Measurements from ENCODE around the gene OSR1. TPM values are rescaled to one million over a fixed set of nuclear protein-coding genes. Genes with fewer than 3 reads are reported as not detected.
A peak's percentile ranks its signal among the peaks of the same experiment; 100 is the strongest.

OSR1 gene
- total RNA-seq, 1 donor from 2014 or later, result 8.0 TPM

- ATAC-seq (no peak), DNase-seq (no peak)
- intact Hi-C loops (cut with micrococcal nuclease), result loop anchor here (5.0 kb wide), 1 partner anchor 501 kb away; no protein-coding TSS in a partner anchor
These were observed 2.5 kb upstream of the OSR1 start for GRCh38 chr2:19360966-19361321.

GRCh38 chr2:19360266-19360965, 2.0 kb upstream of the OSR1 start:
- intact Hi-C loops (cut with micrococcal nuclease), result loop anchor here (5.0 kb wide), 1 partner anchor 502 kb away; no protein-coding TSS in a partner anchor
- DNase-seq (no peak), ATAC-seq (no peak)

- DNase-seq (no peak), ATAC-seq (no peak)
- intact Hi-C loops (cut with micrococcal nuclease), result no loop called here
These were observed 1.0 kb upstream of the OSR1 start for GRCh38 chr2:19359456-19359855.

- ATAC-seq (no peak), DNase-seq (no peak)
- intact Hi-C loops (cut with micrococcal nuclease), result no loop called here
These were observed 566 bp upstream of the OSR1 start for GRCh38 chr2:19359021-19359357.

- intact Hi-C loops (cut with micrococcal nuclease), result no loop called here
- DNase-seq, result peak; percentile 60
- peak; percentile 36 for ATAC-seq
These were observed 801 bp downstream of the OSR1 start for GRCh38 chr2:19357402-19358241.

GRCh38 chr2:19356545-19357401, 1.6 kb downstream of the OSR1 start:
- DNase-seq (no peak), ATAC-seq (no peak)
- intact Hi-C loops (cut with micrococcal nuclease), result no loop called here

GRCh38 chr2:19355931-19356544, 2.4 kb downstream of the OSR1 start:
- peak; percentile 37 for DNase-seq
- intact Hi-C loops (cut with micrococcal nuclease), result no loop called here
- ATAC-seq, result no peak

- ATAC-seq, result no peak
- intact Hi-C loops (cut with micrococcal nuclease), result no loop called here
- DNase-seq, result no peak
These were observed 3.0 kb downstream of the OSR1 start for GRCh38 chr2:19355416-19355821.

GRCh38 chr2:19355014-19355405, 3.4 kb downstream of the OSR1 start:
- intact Hi-C loops (cut with micrococcal nuclease), result no loop called here
- ATAC-seq (no peak), DNase-seq (no peak)

- intact Hi-C loops (cut with micrococcal nuclease), result no loop called here
- no peak for ATAC-seq
- DNase-seq, result no peak
These were observed 4.7 kb downstream of the OSR1 start for GRCh38 chr2:19353721-19354050.

- intact Hi-C loops (cut with micrococcal nuclease), result no loop called here
- ATAC-seq (no peak), DNase-seq (no peak)
These were observed 5.3 kb downstream of the OSR1 start for GRCh38 chr2:19352946-19353720.

- ATAC-seq, result no peak
- DNase-seq, result peak; percentile 51
- intact Hi-C loops (cut with micrococcal nuclease), result no loop called here
These were observed 6.3 kb downstream of the OSR1 start for GRCh38 chr2:19351899-19352697.

- DNase-seq (no peak), ATAC-seq (no peak)
- intact Hi-C loops (cut with micrococcal nuclease), result no loop called here
These were observed 6.9 kb downstream of the OSR1 start for GRCh38 chr2:19351499-19351898.

GRCh38 chr2:19350678-19351401, 7.6 kb downstream of the OSR1 start:
- intact Hi-C loops (cut with micrococcal nuclease), result no loop called here
- ATAC-seq, result no peak
- DNase-seq, result no peak

- intact Hi-C loops (cut with micrococcal nuclease), result no loop called here
- ATAC-seq (peak; percentile 16), DNase-seq (peak; percentile 81)
These were observed 8.3 kb downstream of the OSR1 start for GRCh38 chr2:19349911-19350677.

- intact Hi-C loops (cut with micrococcal nuclease), result no loop called here
- no peak for ATAC-seq
These were observed 9.7 kb downstream of the OSR1 start for GRCh38 chr2:19348692-19349091.

More at GRCh38 chr2:19348692-19349091, 9.7 kb downstream of the OSR1 start:
- DNase-seq, result no peak

All from left ventricle myocardium superior (tissue), 1 donor.